IPS-15b (cell line): ENCODE data around the gene EXOC6B.

Source experiments
- H3K27me3 ChIP-seq: one replicate; pipeline ENCODE4 v1.6.1; 2013; ENCODE audit warnings: low read length; ENCODE audit not compliant: control insufficient read depth, insufficient read depth
- H3K36me3 ChIP-seq: one replicate; pipeline ENCODE4 v1.6.1; 2013; ENCODE audit warnings: low read length; ENCODE audit not compliant: control insufficient read depth, insufficient read depth
- H3K4me1 ChIP-seq: one replicate; pipeline ENCODE4 v1.6.1; 2013; ENCODE audit warnings: mild to moderate bottlenecking, low read length; ENCODE audit not compliant: control insufficient read depth, insufficient read depth
- H3K4me3 ChIP-seq: one replicate; pipeline ENCODE4 v1.5.1; 2013; ENCODE audit warnings: low read depth, low read length
- H3K9ac ChIP-seq: one replicate; pipeline ENCODE4 v1.6.1; 2013; ENCODE audit warnings: low read depth, mild to moderate bottlenecking, low read length
- H3K9me3 ChIP-seq: one replicate; pipeline ENCODE4 v1.6.1; 2013; ENCODE audit warnings: mild to moderate bottlenecking, low read length; ENCODE audit not compliant: control insufficient read depth, insufficient read depth

The EXOC6B gene

DNA sequence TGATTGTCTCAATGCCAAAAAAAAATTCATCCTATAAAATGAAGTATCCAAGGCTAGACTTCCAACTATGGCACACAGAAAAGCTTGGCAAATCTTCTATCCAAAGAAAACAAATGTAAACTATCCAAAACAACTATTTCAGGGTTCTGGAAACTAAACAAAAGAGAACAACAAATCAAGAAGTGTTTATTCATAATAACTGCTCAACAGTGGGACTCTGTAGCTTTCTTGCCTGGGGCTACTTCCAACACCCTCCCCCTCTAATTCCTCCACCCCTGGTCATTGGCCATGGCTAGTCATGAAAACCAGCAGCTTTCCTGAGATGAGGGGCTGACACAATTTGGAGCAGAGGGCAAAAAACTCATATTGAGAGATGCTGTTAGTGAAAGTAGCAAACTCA is 107.0 kb downstream of the EXOC6B start:
- no peaks in the 10 kb centered on the region for H3K9me3 ChIP-seq
- no peak overlapping the region for H3K4me3 ChIP-seq
- H3K4me1 ChIP-seq, result peaks cover 9% of the 10 kb centered on the region
- H3K27me3 ChIP-seq, result no peaks in the 10 kb centered on the region
- H3K36me3 ChIP-seq, result no peaks in the 10 kb centered on the region
- H3K9ac ChIP-seq, result no peak overlapping the region

DNA sequence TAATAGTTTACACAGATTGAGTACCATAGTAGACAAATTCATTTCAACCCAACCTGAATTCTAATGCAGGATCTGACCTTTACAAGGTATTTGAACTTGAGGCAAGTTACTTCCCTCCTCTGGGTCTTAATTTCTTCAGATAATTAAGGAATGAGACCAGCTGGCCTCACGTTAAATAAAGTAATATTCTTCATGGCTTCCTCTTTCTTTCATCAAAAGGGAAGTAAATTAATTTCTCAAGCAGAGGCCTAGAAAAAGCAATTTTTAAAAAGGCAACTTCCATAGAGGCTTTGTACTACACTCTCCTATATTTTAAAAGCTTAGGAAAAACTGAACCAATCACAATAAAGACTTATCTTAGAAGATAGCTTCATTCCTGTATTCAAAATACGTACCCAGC is 109.2 kb downstream of the EXOC6B start:
- no peaks in the 10 kb centered on the region for H3K36me3 ChIP-seq
- H3K4me3 ChIP-seq, result no peak overlapping the region
- H3K4me1 ChIP-seq, result peaks cover 9% of the 10 kb centered on the region
- H3K9ac ChIP-seq, result no peak overlapping the region
- H3K9me3 ChIP-seq, result no peaks in the 10 kb centered on the region
- H3K27me3 ChIP-seq, result no peaks in the 10 kb centered on the region

- H3K9ac ChIP-seq, result no peak overlapping the region
- H3K9me3 ChIP-seq, result no peaks in the 10 kb centered on the region
- no peak overlapping the region for H3K4me3 ChIP-seq
- H3K4me1 ChIP-seq, result peaks cover 3% of the 10 kb centered on the region
- no peaks in the 10 kb centered on the region for H3K27me3 ChIP-seq
- H3K36me3 ChIP-seq, result no peaks in the 10 kb centered on the region
Measured at GRCh38 chr2:72713857-72714256, 112.0 kb downstream of the EXOC6B start.

DNA sequence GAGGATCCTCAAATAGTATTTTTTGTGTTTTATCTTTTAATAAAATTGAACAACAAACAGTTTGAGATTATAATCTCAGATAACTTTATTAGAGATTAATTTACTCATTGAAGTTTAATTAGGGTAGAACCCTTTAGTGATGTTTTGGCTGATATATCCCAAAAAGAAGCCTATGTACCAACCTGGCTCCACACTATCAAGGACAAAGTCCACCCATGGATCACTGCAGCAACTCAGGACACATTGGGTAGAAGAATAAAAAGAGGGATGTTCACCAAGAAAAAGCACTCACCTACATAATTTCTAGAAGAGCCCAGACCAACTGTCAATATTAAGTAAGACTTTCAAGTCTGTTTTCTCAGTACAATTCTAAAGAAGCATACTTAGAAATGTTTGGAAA is 112.9 kb downstream of the EXOC6B start:
- no peaks in the 10 kb centered on the region for H3K4me1 ChIP-seq
- H3K27me3 ChIP-seq, result no peaks in the 10 kb centered on the region
- H3K36me3 ChIP-seq, result no peaks in the 10 kb centered on the region
- no peak overlapping the region for H3K4me3 ChIP-seq
- H3K9ac ChIP-seq, result no peak overlapping the region
- H3K9me3 ChIP-seq, result no peaks in the 10 kb centered on the region

- Histone ChIP-seq H3K9me3 (no peaks in the 10 kb centered on the region), H3K36me3 (no peaks in the 10 kb centered on the region), H3K4me3 (no peak overlapping the region), H3K9ac (no peak overlapping the region), H3K4me1 (no peaks in the 10 kb centered on the region), H3K27me3 (no peaks in the 10 kb centered on the region)
Measured at GRCh38 chr2:72712304-72712703, 113.5 kb downstream of the EXOC6B start.

- no peaks in the 10 kb centered on the region for H3K4me1 ChIP-seq
- no peak overlapping the region for H3K4me3 ChIP-seq
- H3K9me3 ChIP-seq, result no peaks in the 10 kb centered on the region
- H3K27me3 ChIP-seq, result no peaks in the 10 kb centered on the region
- H3K9ac ChIP-seq, result no peak overlapping the region
- H3K36me3 ChIP-seq, result no peaks in the 10 kb centered on the region
Measured at GRCh38 chr2:72710418-72711152, 115.2 kb downstream of the EXOC6B start.

- Histone ChIP-seq H3K9me3 (no peaks in the 10 kb centered on the region), H3K36me3 (no peaks in the 10 kb centered on the region), H3K9ac (no peak overlapping the region), H3K4me1 (no peaks in the 10 kb centered on the region), H3K4me3 (no peak overlapping the region), H3K27me3 (no peaks in the 10 kb centered on the region)
Measured at GRCh38 chr2:72708236-72708635, 117.6 kb downstream of the EXOC6B start.

GRCh38 chr2:72698300-72698699 is 127.5 kb downstream of the EXOC6B start:
- H3K36me3 ChIP-seq, result no peaks in the 10 kb centered on the region
- H3K9me3 ChIP-seq, result no peaks in the 10 kb centered on the region
- H3K4me1 ChIP-seq, result peaks cover 7% of the 10 kb centered on the region
- H3K27me3 ChIP-seq, result no peaks in the 10 kb centered on the region
- H3K4me3 ChIP-seq, result no peak overlapping the region
- H3K9ac ChIP-seq, result no peak overlapping the region

DNA sequence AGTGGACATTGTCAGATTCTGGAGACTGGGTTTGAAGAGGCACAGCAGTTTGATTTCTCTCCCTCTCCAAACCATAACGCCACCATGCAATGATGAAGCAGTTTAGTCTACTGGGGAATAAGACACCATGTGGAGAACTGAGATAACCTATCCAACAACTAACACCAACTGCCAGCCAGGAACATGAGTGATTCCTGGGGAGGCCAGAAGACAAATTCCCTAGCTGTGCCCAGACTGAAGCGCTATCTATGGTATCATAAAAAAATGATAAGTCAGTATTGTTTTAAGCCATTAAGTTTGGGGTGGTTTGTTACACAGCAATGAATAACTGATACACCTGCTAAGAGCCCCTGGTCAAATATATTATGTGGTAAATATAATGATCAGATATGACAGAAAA is 129.3 kb downstream of the EXOC6B start:
- no peaks in the 10 kb centered on the region for H3K9me3 ChIP-seq
- no peaks in the 10 kb centered on the region for H3K36me3 ChIP-seq
- H3K4me1 ChIP-seq, result peaks cover 7% of the 10 kb centered on the region
- H3K9ac ChIP-seq, result no peak overlapping the region
- H3K27me3 ChIP-seq, result no peaks in the 10 kb centered on the region
- H3K4me3 ChIP-seq, result no peak overlapping the region

DNA sequence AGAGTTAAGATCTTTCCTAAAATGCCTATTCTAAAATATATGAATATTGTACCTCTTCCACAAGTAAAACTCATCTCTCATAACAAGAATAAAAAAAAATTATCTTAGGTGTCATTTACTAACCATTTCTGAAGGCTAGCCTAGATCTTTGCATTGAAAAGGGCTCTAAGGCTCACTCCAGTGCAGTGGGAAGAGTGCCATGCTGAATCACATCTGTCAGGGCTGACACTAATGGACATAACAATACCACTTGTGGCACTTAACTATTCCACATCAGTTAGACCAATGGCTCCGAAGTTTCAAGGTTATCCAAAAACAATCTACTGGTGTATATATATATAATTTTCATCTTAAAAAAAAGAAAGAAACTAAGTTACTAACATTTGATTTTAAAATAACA is 130.2 kb downstream of the EXOC6B start:
- Histone ChIP-seq H3K4me1 (peaks cover 7% of the 10 kb centered on the region), H3K9me3 (no peaks in the 10 kb centered on the region), H3K36me3 (no peaks in the 10 kb centered on the region), H3K27me3 (no peaks in the 10 kb centered on the region), H3K9ac (no peak overlapping the region), H3K4me3 (no peak overlapping the region)

DNA sequence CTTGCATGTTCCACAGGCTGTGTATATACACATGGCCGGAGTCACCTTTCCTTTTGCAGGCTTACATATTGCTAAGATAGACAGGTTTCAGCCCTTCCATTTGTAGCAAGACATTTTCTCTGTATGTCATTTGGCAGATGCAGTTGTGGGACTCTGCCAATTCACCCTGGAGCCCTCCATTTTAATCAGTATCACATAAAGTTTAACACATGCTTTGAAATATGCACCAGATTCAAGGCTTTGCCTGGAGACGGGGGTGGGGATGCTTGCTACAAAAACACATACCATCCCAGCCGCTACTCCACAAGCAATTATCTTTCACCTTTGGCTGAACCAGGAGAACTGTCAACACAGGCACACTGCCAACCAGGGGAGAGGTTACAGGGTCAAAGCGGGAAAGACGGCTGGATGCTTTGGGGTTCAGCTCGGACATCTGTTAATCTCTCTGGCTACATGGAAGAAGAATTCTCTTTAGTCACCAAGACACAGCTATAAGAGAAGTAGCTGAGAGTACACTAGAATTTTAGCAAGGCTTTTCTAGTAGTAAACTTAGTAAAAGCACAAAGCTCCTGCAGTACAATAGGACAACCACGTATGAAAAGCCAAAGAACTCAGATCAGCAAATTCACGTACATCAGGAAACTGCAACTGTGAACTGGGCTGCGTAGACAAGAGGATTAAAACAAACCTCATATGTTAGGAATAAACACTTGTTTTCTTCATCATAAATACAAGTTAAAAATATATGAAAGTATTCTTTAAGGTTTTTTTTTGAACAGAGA is 130.9 kb downstream of the EXOC6B start:
- H3K27me3 ChIP-seq, result no peaks in the 10 kb centered on the region
- no peak overlapping the region for H3K9ac ChIP-seq
- H3K36me3 ChIP-seq, result no peaks in the 10 kb centered on the region
- peaks cover 7% of the 10 kb centered on the region for H3K4me1 ChIP-seq
- H3K9me3 ChIP-seq, result no peaks in the 10 kb centered on the region
- no peak overlapping the region for H3K4me3 ChIP-seq

- no peak overlapping the region for H3K4me3 ChIP-seq
- no peaks in the 10 kb centered on the region for H3K27me3 ChIP-seq
- no peaks in the 10 kb centered on the region for H3K9me3 ChIP-seq
- no peak overlapping the region for H3K9ac ChIP-seq
- peaks cover 2% of the 10 kb centered on the region for H3K4me1 ChIP-seq
- no peaks in the 10 kb centered on the region for H3K36me3 ChIP-seq
Measured at GRCh38 chr2:72689579-72690195, 136.1 kb downstream of the EXOC6B start.
